Fibroblast of peridontal ligament (primary cell): ENCODE results near the gene SPAG6.
A peak's percentile ranks its signal among the peaks of the same experiment; 100 is the strongest.
"Not testable (repeated sequence)": the region's sequence is repeated elsewhere in the genome, so short reads cannot be mapped to it uniquely, and the experiment has no call there.

ENCODE experiments used
- DNase-seq: peaks from one replicate; pipeline ENCODE4 v3.0.0-alpha.2; 2010; ENCODE audit errors: extremely low read depth

The SPAG6 gene

DNA sequence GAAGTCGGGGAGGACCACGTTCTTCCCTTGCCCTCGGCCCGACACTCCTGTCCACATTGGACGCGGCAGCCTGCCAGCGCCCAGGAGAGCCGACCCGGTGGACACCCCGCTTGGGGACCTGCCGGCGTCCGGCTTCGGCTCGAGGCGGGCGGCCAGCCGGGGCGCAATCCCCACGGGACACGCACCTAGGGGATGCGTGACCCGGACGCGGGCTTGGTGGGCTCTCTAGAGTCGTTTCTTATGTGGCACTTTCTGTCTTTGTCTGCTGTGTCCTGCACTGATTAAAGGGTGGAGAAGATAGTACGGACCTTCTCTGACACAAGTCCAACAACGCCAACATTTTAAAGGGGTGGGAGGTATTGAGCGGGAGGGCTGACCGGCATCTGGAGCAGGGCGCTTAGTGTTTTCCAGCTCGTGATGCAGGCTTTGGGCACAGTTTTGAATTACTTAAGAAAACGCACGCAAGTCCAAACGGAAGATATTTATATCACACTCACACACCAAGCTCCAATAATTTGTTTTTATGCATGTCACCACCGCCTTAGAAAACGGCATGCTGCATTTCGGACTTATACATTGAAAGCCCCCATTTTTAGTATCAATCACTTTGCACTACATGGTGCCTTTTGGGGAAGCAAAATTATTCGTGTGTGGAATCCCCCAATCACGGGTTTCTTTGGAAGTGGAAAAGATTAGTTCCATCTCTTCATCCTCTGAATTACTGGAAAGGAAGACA lies 3.9 kb upstream of the SPAG6 start:
- DNase-seq, result peak; percentile 57

DNA sequence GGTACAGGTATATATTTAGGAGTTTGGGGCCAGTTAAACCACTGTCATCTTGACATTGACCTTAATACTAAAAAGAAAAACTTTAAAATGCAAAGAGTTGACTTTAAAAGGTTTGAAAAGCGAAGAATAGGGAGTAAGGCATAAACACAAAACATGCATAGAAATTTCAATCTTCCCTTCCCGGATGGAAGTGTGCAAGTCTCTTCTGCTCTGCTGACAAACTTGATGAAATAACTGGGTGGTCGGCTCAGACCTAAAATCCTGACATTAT lies 3.4 kb upstream of the SPAG6 start:
- no peak for DNase-seq

DNA sequence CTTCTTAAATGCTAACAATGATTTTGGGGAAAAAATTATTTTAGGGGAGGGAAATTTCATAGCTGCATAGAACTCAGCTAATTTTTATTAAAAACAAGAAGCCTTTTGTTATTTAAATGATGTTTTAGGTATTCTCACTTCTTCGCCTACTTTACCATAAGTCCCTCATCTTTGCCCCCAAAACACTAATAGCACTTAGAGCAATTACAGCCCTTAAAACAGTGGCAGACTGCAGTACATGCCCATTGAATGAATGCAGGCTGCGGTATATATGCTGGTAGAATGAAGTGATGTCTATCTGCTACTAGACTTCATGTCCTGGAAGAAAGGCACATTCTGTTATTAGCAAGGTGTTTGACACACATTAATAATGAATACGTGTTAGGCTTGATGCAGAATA lies 2.9 kb upstream of the SPAG6 start:
- no peak for DNase-seq

DNA sequence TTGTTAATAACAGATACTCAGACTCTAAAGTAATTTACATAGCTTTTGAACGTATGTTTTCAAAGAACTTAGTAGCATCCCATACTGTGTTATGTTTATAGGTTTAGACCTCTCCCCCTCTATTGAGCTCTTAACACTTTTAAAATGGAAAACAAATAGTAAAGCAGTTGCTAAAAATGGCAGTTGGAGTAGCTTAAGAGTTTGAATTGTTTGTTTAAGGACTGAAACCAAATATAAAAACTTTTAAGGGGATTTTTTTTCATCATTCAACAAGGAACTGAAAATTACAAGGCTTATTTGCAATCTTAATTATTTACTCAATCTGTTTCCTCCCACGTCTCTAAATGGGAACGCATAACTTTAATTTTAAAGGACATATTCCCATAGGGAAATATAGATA lies 1.6 kb upstream of the SPAG6 start:
- no peak for DNase-seq

DNA sequence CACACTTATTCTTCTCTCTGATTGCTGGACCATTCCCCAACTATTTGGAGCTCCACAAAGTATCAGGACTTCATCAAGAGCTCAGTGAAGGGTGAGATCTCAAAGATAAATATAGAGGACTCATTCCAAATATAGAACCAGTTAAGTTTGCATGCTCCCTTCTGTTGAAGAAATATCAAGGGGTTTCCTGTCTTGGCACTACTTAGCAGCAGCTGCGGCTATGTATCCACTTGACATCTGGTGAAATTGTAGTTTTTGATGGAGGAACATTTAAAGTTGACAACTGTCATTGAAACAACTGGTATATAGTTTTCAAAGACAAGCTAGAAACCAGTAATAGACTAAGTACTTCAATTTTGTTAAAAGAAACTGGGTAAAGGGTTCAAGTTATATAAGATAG lies 1.0 kb upstream of the SPAG6 start:
- DNase-seq, result no peak

DNA sequence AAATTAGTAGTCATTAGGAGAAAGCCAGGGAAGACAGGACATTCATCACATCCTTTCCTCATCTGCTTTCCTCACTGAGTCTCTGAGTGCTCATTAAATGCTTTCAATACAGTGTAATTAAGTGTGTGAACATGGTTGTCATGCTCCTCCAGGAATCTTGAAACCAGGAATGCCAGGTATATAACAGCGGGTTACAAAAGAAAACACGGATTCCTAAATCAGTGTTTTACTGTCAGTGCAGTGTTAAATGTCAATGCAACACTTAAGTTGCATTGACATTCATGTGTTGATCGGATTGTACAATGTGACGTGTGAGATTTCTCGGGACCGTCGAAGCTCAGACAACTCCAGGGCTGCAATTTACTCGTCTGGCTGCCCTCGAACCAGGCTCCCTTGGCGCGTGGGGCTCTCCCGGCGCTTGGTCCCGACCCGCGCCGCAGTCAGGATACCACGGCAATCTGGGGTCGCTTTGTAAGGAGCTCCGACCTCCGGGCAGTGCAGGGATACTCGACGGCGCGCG lies 455 bp upstream of the SPAG6 start:
- DNase-seq, result no peak

DNA sequence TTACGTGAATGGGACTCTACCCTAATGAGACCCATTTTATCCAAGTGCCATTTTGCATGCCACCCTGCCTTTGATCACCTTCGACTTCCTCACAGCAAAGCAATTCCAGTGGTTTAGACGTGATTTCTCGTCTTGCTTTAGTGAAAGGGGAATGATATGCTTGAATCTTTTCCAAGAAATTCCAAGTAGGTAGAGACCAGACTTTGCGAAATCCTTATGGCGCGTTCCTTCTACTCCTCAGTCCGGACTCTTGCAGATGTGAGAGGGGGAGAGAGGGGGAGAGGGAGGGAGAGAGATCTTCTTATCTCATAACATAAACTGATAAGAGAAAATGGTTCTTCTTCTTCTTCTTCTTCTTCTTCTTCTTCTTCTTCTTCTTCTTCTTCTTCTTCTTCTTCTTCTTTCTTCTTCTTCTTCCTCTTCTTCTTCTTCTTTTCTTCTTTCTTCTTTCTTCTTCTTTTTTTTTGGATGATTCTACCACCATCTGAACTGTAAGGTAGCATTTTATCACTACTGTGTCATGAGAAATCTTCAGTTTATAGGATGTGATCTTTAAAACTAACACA lies 883 bp downstream of the SPAG6 start:
- no peak for DNase-seq

DNA sequence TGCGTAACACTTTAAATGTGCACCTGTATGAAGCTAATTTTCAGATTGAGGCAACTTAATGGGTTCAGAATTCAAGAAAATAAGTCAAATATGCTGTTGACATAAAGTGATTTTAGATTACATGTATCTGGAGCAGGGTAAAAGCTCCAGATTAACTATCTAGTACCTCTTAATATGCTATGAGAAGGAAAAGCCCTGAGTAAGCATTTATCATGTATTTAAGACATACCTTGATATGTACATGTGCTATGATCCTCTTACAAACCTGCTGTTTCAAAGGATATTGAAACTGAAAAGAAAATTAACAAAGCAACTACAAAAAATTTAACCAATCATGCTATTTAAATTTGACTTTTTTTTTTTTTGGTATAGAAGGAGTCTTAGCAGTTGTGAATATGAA lies 4.5 kb downstream of the SPAG6 start:
- no peak for DNase-seq

DNA sequence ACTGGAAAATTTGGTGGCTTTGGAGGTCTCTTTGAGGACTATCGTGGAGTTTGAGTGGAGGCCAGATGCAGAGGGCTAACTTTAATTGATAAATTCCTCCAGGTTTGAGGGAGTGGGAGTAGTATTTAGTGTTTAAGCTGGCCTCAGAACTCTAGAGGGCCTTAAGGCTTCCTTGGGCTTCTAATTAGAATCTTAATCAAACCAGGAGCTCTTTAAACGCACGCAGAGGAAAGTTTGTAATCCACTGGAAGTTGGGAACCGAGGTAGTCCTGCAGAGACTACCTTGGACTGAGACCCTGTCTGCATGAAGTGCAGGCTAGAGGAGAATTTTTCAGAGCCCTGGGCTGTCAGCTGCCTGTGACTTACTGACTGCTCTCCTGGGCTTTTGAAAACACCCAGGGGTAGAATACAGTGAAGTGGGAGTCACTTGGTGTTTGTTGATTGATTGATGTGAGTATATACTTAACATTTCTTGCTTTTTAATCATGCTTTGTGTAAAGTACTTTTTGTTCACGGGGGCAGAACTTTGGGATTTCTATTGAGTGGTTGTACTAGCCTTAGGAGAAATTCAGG lies 5.9 kb downstream of the SPAG6 start:
- no peak for DNase-seq

DNA sequence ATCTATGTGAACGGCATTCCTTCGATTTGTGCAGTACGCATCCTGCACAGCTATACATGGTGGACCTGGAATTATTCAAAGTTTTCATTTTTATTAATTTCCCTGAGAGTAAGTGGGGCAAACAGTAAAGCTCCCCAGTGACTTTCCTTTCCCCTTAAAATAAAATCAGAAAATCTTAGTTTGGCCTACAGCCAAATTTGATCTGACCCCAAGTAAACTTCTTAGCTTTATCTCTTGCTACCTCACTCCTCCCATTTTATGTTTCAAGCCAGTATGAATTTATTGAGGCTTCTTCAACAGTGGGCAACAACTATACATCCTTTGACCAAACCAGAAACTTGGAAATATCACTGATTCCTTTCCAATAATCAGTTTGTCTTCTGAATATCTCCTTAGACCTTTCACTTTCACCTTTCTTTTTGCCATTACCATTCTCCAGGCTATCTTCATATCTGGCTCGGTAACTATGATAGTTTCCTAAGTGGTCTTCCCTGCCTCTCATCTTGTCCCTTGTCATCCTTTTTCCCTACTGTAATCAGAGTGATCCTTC lies 11.1 kb downstream of the SPAG6 start:
- DNase-seq, result no peak

DNA sequence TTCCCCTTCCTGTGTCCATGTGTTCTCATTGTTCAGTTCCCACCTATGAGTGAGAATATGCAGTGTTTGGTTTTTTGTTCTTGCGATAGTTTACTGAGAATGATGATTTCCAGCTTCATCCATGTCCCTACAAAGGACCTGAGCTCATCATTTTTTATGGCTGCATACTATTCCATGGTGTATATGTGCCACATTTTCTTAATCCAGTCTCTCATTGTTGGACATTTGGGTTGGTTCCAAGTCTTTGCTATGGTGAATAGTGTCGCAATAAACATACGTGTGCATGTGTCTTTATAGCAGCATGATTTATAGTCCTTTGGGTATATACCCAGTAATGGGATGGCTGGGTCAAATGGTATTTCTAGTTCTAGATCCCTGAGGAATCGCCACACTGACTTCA lies 12.5 kb downstream of the SPAG6 start:
- DNase-seq, result not testable (repeated sequence)

DNA sequence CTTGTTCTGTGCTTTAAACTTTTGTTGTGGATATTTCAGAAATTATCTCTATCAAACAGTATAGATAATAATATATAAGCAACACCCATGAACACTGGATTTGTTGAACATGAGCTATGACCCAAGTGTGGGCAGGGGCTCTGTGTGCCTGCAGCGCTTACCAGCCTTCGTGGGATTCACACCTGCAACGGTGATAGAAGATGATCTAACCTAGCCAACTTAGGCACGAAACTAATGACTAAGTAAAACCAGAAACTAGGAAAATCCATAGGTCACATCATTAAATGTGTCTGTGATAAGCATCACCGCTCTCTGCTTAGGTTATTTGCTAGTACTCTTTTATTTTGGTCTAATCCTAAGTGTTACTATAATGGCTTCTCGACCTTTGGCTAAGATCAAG lies 18.0 kb downstream of the SPAG6 start:
- DNase-seq, result no peak

DNA sequence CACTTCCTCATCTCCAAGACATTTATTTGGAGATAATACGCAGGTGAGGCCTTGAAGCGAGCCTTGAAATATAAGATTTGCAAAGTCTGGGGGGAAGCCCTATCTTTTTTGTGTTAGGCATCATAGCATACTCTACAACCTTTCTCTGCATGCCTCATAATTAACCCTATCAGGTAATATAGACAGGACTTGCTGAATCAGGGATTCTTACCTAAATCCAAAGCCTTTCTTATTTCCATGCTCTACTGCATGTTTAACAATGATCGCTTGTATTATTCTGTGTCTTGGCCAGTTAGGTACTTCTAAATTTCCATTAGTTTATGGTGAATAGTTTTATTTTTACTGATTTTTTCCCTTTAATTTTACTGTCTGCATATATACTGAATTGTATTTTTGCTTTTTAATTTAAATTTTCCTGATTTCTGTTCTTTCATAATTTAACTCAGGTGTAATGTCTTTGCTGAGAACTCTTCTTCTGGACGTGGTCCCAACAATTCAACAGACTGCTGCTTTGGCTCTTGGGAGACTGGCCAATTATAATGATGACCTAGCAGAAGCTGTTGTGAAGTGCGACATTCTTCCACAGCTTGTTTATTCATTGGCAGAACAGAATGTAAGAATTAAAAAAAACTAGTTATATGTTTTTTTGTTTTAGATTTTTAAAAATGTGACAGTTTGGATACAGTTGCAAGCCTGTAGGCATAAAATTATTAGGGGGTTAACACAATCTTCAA lies 19.3 kb downstream of the SPAG6 start:
- no peak for DNase-seq

DNA sequence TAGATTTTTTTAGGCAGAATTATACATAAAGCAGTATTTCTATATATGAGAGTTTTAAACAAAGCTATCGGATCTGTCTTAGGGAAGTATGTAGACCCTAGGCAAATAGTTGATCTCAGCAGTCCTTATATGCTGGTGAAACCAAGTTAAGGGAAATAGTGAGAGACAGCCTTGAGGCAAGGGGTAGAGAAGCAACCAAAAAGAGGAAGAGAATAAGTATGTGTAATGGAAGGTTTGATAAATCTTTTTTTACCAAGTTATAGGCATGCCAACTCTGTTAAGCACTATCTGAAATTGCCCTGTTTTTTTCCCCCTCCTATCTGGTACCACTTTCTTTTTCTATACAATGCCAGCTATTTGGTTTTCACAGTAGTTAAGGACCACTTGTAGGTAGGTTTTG lies 19.9 kb downstream of the SPAG6 start:
- DNase-seq, result no peak

DNA sequence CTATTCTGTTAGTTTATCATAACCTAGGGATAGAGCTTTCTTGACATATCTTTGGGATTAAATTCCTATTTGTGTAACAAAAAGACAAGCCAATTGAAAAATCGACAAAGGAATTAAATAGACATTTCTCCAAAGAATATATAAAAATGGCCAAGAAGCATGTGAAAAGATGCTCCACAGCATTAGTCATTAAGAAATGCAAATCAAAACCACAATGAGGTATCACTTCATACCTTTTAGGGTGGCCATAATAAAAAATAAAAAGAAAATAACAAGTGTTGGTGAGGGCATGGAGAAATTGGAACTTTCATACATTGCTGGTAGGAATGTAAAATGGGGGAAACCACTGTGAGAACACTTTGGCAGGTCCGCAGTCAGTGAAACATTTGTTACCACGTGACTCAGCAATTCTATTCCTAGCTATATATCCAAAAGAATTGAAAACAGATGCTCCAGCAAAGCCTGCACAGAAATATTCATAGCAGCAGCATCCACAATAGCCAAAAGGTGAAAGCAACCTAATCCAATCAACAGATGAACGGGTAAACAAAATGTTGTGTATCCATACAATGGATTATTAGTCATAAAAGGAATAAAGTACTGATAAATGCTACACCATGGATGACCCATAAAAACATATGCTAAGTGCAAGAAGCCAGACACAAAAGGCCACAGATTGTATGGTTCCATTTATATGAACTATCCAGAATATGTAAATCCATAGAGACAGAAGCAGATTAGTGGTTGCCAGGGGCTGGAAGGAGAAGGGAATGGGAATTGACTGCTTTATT lies 20.5 kb downstream of the SPAG6 start:
- DNase-seq, result peak; percentile 63

DNA sequence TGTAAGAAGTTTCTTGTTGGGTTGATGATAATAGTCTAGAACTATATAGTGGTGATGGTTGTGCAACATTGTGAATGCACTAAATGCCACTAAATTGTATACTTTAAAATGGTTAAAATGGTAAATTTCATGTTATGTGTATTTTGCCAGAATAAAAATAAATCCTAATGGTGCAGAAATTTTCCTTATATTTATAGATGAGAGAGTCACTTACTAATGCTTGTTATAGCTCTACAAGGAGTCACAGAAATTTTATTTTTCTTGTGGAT lies 21.1 kb downstream of the SPAG6 start:
- DNase-seq, result no peak

DNA sequence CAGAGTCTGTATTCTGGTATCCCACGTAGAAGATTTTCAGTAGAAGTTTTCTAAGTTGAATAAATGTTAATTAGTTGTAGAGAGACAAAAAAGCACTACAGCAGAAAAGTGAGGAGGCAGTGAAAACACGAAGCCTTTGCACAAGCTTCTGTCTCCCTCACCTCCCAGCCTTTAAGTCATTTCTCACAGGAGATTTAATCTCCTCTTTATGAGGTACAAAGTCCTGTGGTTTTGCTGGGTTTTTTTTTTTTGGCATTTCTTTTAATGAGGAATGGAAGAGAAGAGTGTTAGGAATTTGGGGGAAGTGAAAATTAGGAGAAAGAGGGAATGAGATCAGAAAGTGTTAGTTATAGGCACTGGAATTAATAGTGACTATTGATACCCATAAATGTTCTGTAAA lies 21.5 kb downstream of the SPAG6 start:
- DNase-seq, result no peak

DNA sequence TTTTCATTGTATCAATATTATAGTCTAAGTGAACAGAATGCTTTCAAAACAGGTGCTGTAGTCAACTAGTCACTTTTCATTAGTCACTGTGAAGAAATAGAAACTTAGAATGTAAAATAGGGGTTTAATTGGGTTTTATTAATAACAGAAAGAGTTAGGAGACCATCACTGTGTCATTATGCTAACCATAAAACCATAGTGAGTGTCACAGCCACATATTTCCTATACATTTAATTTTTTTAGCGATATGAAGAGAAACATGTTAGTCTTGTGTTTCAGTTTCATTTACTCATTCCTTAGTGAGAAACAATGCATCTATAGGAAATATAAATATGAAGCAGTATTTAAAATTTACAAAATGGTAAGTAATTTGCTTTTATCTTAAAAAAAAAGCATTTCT lies 22.2 kb downstream of the SPAG6 start:
- no peak for DNase-seq

DNA sequence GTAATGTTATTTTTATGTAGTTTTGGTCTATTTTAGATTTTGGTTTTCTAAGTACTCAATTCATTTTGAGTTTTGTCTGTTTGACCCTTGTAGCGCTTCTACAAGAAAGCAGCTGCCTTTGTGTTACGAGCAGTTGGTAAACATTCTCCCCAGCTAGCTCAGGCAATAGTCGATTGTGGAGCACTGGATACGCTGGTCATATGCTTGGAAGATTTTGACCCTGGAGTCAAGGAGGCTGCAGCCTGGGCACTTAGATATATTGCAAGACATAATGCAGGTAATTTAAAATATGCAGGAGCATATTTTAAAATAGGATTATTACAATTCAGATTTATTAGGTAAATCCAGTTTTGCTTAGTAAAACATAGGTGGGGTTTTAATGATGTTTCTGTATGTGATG lies 23.1 kb downstream of the SPAG6 start:
- no peak for DNase-seq

DNA sequence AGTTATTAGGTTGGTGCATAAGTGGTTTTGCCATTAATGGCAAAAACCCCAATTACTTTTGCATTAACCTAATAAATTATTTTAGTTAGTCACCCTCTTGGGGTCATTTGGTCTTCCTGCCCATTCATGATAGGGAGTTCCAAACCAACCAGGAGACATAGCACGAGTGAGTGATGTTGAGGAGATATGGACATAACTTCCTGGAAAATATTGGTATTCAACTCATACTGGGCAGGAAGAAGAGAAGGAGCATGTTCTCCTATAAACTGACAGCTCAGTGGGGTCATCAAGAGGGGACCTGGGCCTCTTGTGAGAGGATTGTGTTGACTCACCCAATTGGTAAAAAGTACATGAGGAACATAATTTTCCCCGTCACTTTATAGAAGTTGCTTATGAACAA lies 23.7 kb downstream of the SPAG6 start:
- no peak for DNase-seq

DNA sequence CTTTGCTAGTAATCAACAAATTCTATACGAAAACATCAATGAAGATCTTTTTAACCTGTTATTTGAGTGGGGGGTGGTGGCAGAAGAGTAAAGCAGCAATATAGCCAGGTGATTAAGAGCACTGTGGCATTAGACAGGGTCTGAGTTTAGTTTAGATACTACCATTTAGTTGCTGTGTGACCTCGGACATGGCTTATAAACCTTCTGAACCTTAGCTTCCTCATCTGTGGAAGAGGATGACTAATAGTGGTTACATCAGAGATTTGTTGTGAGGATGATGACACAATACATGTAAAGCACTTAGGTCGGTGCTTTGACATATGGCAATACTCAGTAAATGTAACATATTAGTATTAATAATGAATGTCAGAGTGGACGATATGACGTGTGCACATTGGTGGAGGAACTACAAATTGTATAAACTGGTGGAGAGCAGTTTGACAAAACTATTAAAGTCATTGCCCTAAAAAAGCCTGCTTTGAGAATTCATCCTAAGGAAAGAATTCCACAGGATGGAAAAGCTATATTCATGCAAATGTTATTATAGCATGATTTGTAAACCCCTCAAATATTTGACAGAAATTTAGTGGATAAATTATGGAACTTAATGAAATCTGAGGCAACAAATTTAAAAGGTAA lies 24.3 kb downstream of the SPAG6 start:
- DNase-seq, result no peak

DNA sequence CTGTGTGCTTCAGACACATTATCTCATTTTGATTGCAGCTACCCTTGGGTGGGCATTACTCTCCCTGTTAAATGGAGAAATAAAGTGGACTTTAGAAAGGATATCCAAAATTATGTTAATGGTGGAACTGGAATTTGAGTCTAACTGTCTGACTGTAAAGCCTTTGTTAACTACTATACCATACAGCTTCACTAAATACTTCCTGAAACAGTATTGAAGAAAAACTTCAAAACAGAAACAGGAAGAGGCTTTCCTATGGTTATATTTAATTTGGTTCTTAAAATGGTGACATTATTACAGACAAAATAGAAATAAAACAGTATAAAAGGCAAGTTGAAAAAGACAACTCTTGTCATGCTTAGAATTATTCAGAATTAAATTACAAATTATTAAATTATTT lies 25.0 kb downstream of the SPAG6 start:
- DNase-seq, result no peak
